PC-3 (cell line): ENCODE data around the gene AFF1. TPM values are rescaled to one million over a fixed set of nuclear protein-coding genes. Genes with fewer than 3 reads are reported as not detected.

ENCODE experiments used
- ATAC-seq: fragments of 200-7000 bp; cut with Tn5 transposase; 2 replicates; pipeline ENCODE4 v1.9.1; 2020; ENCODE audit warnings: mild to moderate bottlenecking, moderate library complexity
- BruUV-seq: library from RNA; stranded (reverse); fragments of 400-500 nt; replicated peaks from 2 replicates; lab custom pipeline; 2021; lab: Mats Ljungman, UMichigan
- CTCF ChIA-PET: fragments of 300-600 bp; sonication (Branson Sonifier 250); formaldehyde crosslinking; loops from one replicate; lab custom pipeline; 2022; ENCODE audit warnings: antibody characterized with exemption; lab: Charles Lee
- POLR2A ChIA-PET: fragments of 300-600 bp; sonication (Branson Sonifier 250); formaldehyde crosslinking; loops from one replicate; lab custom pipeline; 2022; ENCODE audit warnings: antibody characterized with exemption; ENCODE audit not compliant: unreplicated experiment; lab: Charles Lee
- DNase-seq: peaks from one replicate; pipeline ENCODE4 v3.0.0-alpha.2; 2015
- H2AFZ ChIP-seq: fragments of 300-600 bp; sonication (generic); 2 replicates; pipeline ENCODE4 v1.6.0; 2016; ENCODE audit warnings: antibody characterized with exemption, low read length
- H3F3A ChIP-seq: fragments of 300-600 bp; sonication (generic); one replicate; pipeline ENCODE4 v1.6.0; 2017; ENCODE audit warnings: antibody characterized with exemption, low read length, control low read depth, mild to moderate bottlenecking; ENCODE audit not compliant: unreplicated experiment
- H3K27ac ChIP-seq: fragments of 300-600 bp; sonication (generic); 2 replicates; pipeline ENCODE4 v1.5.1; 2016; ENCODE audit warnings: mild to moderate bottlenecking, low read length
- H3K27me3 ChIP-seq: fragments of 300-600 bp; sonication (generic); 2 replicates; pipeline ENCODE4 v1.6.1; 2016; ENCODE audit warnings: low read length, mixed read lengths
- H3K36me3 ChIP-seq: fragments of 300-600 bp; sonication (generic); 2 replicates; pipeline ENCODE4 v1.6.1; 2016; ENCODE audit warnings: low read depth, mixed run types, low read length, mixed read lengths
- H3K4me1 ChIP-seq: fragments of 300-600 bp; sonication (generic); 2 replicates; pipeline ENCODE4 v1.5.1; 2016; ENCODE audit warnings: low read length; ENCODE audit not compliant: insufficient read depth
- H3K4me2 ChIP-seq: fragments of 300-600 bp; sonication (generic); 2 replicates; pipeline ENCODE4 v1.6.0; 2016; ENCODE audit warnings: low read length
- H3K4me3 ChIP-seq: fragments of 300-600 bp; sonication (generic); 2 replicates; pipeline ENCODE4 v1.5.1; 2016; ENCODE audit warnings: mild to moderate bottlenecking, low read length, mixed read lengths
- H3K79me2 ChIP-seq: fragments of 300-600 bp; sonication (generic); 2 replicates; pipeline ENCODE4 v1.6.1; 2017; ENCODE audit warnings: low read length, mixed read lengths
- H3K9ac ChIP-seq: fragments of 300-600 bp; sonication (generic); 2 replicates; pipeline ENCODE4 v1.6.0; 2016; ENCODE audit warnings: mild to moderate bottlenecking, low read length
- H3K9me2 ChIP-seq: fragments of 300-600 bp; sonication (generic); replicated peaks from 2 replicates; pipeline ENCODE4 v1.6.1; 2016; ENCODE audit warnings: mixed run types, low read length, mixed read lengths
- H3K9me3 ChIP-seq: fragments of 300-600 bp; sonication (generic); 2 replicates; pipeline ENCODE4 v1.6.1; 2016; ENCODE audit warnings: low read length, mixed read lengths
- H4K20me1 ChIP-seq: fragments of 300-600 bp; sonication (generic); 2 replicates; pipeline ENCODE4 v1.6.1; 2016; ENCODE audit warnings: low read length, mixed read lengths
- CTCF ChIP-seq: fragments of 300-600 bp; sonication (generic); conservative IDR thresholded peaks from 2 replicates; pipeline ENCODE4 v1.5.1; 2017; ENCODE audit warnings: antibody characterized with exemption, low read depth, mild to moderate bottlenecking, low read length
- EZH2 ChIP-seq: fragments of 300-600 bp; sonication (generic); IDR thresholded peaks from one replicate; pipeline ENCODE4 v1.6.1; 2017; ENCODE audit warnings: antibody characterized with exemption, mild to moderate bottlenecking, low read length; ENCODE audit not compliant: unreplicated experiment
- EZH2phosphoT487 ChIP-seq: fragments of 300-600 bp; sonication (generic); IDR thresholded peaks from 2 replicates; pipeline ENCODE4 v1.6.1; 2018; ENCODE audit warnings: mild to moderate bottlenecking, antibody characterized with exemption, low read length, borderline replicate concordance
- intact Hi-C: fragments of 100-400 bp; cut with micrococcal nuclease; formaldehyde crosslinking; loops from 2 replicates; pipeline ENCODE4 v1.9.0; 2023
- total RNA-seq: library from RNA; depleted of rRNA; stranded (reverse); fragments of >200 nt; gene quantifications from 2 replicates; pipeline ENCODE4 v1.2.3, GENCODE V29; 2014

The AFF1 gene
- total RNA-seq, 1 experiment from 2014 or later = 8.1 TPM

GRCh38 chr4:86926435-86927086 lies 8.2 kb upstream of the AFF1 start:
- Histone ChIP-seq H3F3A (peaks cover 4% of the 10 kb centered on the region), H3K4me2 (no peak overlapping the region), H3K9ac (no peak overlapping the region), H4K20me1 (no peaks in the 10 kb centered on the region), H3K27ac (peak overlapping the region; percentile 80), H3K79me2 (no peaks in the 10 kb centered on the region), H2AFZ (no peak overlapping the region), H3K4me1 (peaks cover 21% of the 10 kb centered on the region), H3K27me3 (no peaks in the 10 kb centered on the region), H3K36me3 (no peaks in the 10 kb centered on the region), H3K9me3 (no peaks in the 10 kb centered on the region), H3K9me2 (no peaks in the 10 kb centered on the region), H3K4me3 (no peak overlapping the region)
- ChIA-PET POLR2A (no interaction called here), CTCF (no interaction called here)
- TF ChIP-seq EZH2 = no peak
- no peak for TF ChIP-seq EZH2phosphoT487
- no peak for TF ChIP-seq CTCF
- intact Hi-C loops = no loop called here
- ATAC-seq (no peak), DNase-seq (peak; percentile 23)
- no TSS peak for BruUV-seq

GRCh38 chr4:86927843-86928395 lies 6.9 kb upstream of the AFF1 start:
- H3K4me3 ChIP-seq = no peak overlapping the region
- no peaks in the 10 kb centered on the region for H3K79me2 ChIP-seq
- H3K4me2 ChIP-seq = peak overlapping the region; percentile 61
- H3K4me1 ChIP-seq = peaks cover 21% of the 10 kb centered on the region
- H3K27me3 ChIP-seq = no peaks in the 10 kb centered on the region
- DNase-seq (peak; percentile 95), ATAC-seq (peak; percentile 80)
- H3K27ac ChIP-seq = peak overlapping the region; percentile 80
- TF ChIP-seq EZH2 = no peak
- TF ChIP-seq EZH2phosphoT487 = no peak
- TF ChIP-seq CTCF = no peak
- peaks cover 4% of the 10 kb centered on the region for H3F3A ChIP-seq
- H3K36me3 ChIP-seq = no peaks in the 10 kb centered on the region
- intact Hi-C loops = no loop called here
- no peaks in the 10 kb centered on the region for H3K9me3 ChIP-seq
- H3K9me2 ChIP-seq = no peaks in the 10 kb centered on the region
- H3K9ac ChIP-seq = peak overlapping the region; percentile 36; the same call in 1 of the 2 replicates
- no peak overlapping the region for H2AFZ ChIP-seq
- H4K20me1 ChIP-seq = no peaks in the 10 kb centered on the region
- CTCF ChIA-PET = no interaction called here
- no TSS peak for BruUV-seq
- POLR2A ChIA-PET = interaction anchor here (0.5 kb wide), 1 partner anchor 27 kb away, joined by 3 read pairs; no protein-coding TSS in a partner anchor
